Suprapubic skin (tissue), 3 donors: Measurements from ENCODE around the gene ODAD3.

ENCODE experiments used
- POLR2A ChIP-seq, 2 donors: fragments of 450-650 bp; IDR thresholded peaks; one replicate each; pipeline ENCODE4 v1.6.1; 2017; ENCODE audit warnings: antibody characterized with exemption in 2 of 2, mild to moderate bottlenecking in 2 of 2, moderate library complexity in 2 of 2
- TF ChIP-seq, protein P1 (sequence below), 2 donors: fragments of 200-600 bp in 1 of 2; fragments of 450-650 bp in 1 of 2; sonication (generic) in 1 of 2; IDR thresholded peaks; one replicate each; pipeline ENCODE4 v1.5.1; 2016 to 2019; ENCODE audit warnings: antibody characterized with exemption in 2 of 2, mild to moderate bottlenecking in 1 of 2, moderate library complexity in 1 of 2

GRCh38 chr19:11375143-11375948 lies 59.6 kb downstream of the ODAD3 start:
- TF ChIP-seq, protein P1, sequence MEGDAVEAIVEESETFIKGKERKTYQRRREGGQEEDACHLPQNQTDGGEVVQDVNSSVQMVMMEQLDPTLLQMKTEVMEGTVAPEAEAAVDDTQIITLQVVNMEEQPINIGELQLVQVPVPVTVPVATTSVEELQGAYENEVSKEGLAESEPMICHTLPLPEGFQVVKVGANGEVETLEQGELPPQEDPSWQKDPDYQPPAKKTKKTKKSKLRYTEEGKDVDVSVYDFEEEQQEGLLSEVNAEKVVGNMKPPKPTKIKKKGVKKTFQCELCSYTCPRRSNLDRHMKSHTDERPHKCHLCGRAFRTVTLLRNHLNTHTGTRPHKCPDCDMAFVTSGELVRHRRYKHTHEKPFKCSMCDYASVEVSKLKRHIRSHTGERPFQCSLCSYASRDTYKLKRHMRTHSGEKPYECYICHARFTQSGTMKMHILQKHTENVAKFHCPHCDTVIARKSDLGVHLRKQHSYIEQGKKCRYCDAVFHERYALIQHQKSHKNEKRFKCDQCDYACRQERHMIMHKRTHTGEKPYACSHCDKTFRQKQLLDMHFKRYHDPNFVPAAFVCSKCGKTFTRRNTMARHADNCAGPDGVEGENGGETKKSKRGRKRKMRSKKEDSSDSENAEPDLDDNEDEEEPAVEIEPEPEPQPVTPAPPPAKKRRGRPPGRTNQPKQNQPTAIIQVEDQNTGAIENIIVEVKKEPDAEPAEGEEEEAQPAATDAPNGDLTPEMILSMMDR (IDR thresholded peaks at IDR 0.05) = no peak
- TF ChIP-seq POLR2A (IDR thresholded peaks at IDR 0.05) = peak in 1 of 2 donors; percentile 23
